Activated T-helper 2 cell treated with anti-CD3 and anti-CD28 coated beads, Interferon-gamma antibody, Interleukin-2, Interleukin-4, amounts not matched to agents 10 μg/mL and 5 μg/mL and 100 μg/mL, durations not matched to agents 14 hours and 24 hours and 36 hours (primary cell): ENCODE results near the gene ITFG1. TPM values are rescaled to one million over a fixed set of nuclear protein-coding genes. Genes with fewer than 3 reads are reported as not detected.
"Not testable (repeated sequence)": the region's sequence is repeated elsewhere in the genome, so short reads cannot be mapped to it uniquely, and the experiment has no call there.

ENCODE experiments used
- DNase-seq: peaks from one replicate; pipeline ENCODE4 v3.0.0; 2021; ENCODE audit warnings: low spot score
- H3K27ac Mint-ChIP-seq: one replicate; pipeline ENCODE4 v1.8.0; 2021; ENCODE audit warnings: mixed read lengths
- H3K27me3 Mint-ChIP-seq: one replicate; pipeline ENCODE4 v1.8.0; 2021; ENCODE audit warnings: low read depth, mixed read lengths
- H3K36me3 Mint-ChIP-seq: one replicate; pipeline ENCODE4 v1.8.0; 2021; ENCODE audit warnings: low read depth, mixed read lengths
- H3K4me1 Mint-ChIP-seq: one replicate; pipeline ENCODE4 v1.8.0; 2021; ENCODE audit warnings: low read depth, mixed read lengths
- H3K4me3 Mint-ChIP-seq: one replicate; pipeline ENCODE4 v1.8.0; 2021; ENCODE audit warnings: low read depth, mild to moderate bottlenecking, moderate library complexity, mixed read lengths
- H3K9me3 Mint-ChIP-seq: one replicate; pipeline ENCODE4 v1.8.0; 2021; ENCODE audit warnings: mixed read lengths
- intact Hi-C: fragments of 100-400 bp; cut with micrococcal nuclease; formaldehyde crosslinking; loops from one replicate; pipeline ENCODE4 v1.15.1; 2023
- total RNA-seq: library from RNA; stranded (reverse); gene quantifications from 2 replicates; pipeline ENCODE4 v1.2.3, GENCODE V29; 2022

ITFG1 gene
- total RNA-seq, 1 donor from 2014 or later = 28.7 TPM

- H3K36me3 Mint-ChIP-seq = no peaks in the 10 kb centered on the region
- no peaks in the 10 kb centered on the region for H3K9me3 Mint-ChIP-seq
- H3K4me1 Mint-ChIP-seq = peaks cover 18% of the 10 kb centered on the region
- intact Hi-C loops = loop anchor here (2.0 to 10.0 kb wide), 6 partner anchors 195 to 1490 kb away; partner anchors contain the start of genes ITFG1 and PHKB
- peak overlapping the region; percentile 79 for H3K4me3 Mint-ChIP-seq
- H3K27me3 Mint-ChIP-seq = peaks cover 30% of the 10 kb centered on the region
- H3K27ac Mint-ChIP-seq = no peak overlapping the region
- DNase-seq = peak; percentile 75
Observed at GRCh38 chr16:47141773-47142485, 318.9 kb downstream of the ITFG1 start.

DNA sequence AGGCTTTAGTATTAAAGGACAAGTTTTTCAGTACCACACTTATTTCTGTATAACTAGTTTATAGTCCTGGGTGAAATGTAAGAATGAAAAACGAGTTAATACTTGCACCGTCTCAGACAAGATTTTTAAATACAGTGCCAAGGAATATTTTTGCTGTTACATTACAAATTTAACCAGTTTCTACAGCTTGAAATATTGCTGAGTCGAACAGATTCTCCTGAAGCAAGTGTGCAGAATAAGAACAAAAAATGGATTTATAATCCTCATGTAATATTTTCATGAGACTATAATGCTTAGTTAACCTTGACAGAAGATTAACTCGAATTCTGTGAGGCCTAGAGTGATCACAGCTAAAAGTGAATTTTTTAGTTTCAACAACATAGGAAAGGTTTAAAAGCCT is 320.2 kb downstream of the ITFG1 start:
- intact Hi-C loops = loop anchor here (2.0 to 10.0 kb wide), 5 partner anchors 193 to 1492 kb away; partner anchors contain the start of genes ITFG1 and PHKB
- Mint-ChIP-seq H3K4me3 (no peak overlapping the region), H3K27ac (no peak overlapping the region), H3K36me3 (no peaks in the 10 kb centered on the region), H3K27me3 (peaks cover 25% of the 10 kb centered on the region), H3K9me3 (no peaks in the 10 kb centered on the region), H3K4me1 (peaks cover 20% of the 10 kb centered on the region)
- no peak for DNase-seq

DNA sequence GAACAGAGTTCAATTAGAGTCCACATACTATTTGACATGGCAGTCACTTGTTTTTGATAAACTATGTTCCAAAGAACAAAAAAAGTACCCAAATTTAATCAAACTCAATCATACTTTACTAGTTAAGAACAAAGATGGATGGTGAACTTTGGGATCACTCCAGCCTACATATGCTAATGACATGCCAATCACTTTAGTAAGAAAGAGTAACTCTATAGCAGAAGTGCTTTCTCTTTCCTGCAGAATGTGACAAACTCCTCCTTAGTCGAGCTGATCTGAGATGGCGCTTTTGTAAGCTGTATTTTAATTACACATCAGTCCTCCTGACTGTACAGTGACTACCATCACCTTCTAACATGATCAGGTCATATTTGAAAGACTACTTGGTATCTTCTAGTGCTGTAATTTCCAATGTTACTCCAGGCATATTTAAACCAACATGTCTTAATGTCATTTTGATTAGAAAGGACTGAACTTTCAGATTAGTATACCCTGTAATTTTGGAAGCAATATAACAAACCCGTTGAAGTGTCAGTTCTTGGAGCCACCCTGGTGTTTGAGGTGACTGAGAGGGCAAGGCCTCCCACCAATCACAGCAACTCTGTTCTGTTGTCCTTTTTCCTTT is 321.2 kb downstream of the ITFG1 start:
- Mint-ChIP-seq H3K4me1 (peaks cover 18% of the 10 kb centered on the region), H3K27ac (no peak overlapping the region), H3K4me3 (no peak overlapping the region), H3K36me3 (no peaks in the 10 kb centered on the region), H3K9me3 (no peaks in the 10 kb centered on the region), H3K27me3 (peaks cover 17% of the 10 kb centered on the region)
- intact Hi-C loops = loop anchor here (2.0 to 10.0 kb wide), 5 partner anchors 192 to 1493 kb away; partner anchors contain the start of genes ITFG1 and PHKB
- DNase-seq = no peak

- H3K36me3 Mint-ChIP-seq, intact Hi-C loops, H3K4me3 Mint-ChIP-seq, DNase-seq, H3K9me3 Mint-ChIP-seq, H3K27ac Mint-ChIP-seq: not testable (repeated sequence)
- Mint-ChIP-seq H3K4me1 (peaks cover 20% of the 10 kb centered on the region), H3K27me3 (peaks cover 15% of the 10 kb centered on the region)
Observed at GRCh38 chr16:47137925-47138324, 322.9 kb downstream of the ITFG1 start.

DNA sequence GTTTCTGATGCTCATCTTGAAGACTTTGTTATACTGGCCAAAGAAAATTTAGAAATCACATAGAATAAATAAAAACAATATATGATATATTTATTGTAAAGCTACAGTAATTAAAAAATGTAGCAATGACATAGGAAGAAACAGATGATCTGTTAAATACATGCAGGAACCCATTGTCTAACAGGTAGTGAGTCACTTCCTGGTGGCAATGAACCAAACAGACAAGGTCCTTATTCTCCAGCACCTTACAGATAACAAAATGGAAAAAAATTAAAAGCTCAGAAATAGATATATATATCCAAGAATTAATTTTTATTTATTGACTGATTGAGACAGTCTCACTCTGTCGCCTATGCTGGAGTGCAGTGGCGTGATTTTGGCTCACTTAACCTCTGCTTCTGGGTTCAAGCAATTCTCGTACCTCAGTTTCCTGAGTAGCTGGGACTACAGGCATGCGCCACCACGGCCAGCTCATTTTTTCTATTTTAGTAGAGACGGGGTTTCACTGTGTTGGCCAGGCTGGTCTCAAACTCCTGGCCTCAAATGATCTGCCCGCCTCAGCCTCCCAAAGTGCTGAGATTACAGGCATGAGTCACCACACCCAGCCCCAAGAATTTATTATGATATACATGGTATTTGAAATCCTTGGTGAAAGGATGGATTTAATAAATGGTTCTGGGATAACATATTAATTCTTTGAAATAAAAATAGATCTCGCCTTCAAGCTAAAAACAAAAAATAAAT is 324.6 kb downstream of the ITFG1 start:
- intact Hi-C loops = no loop called here

DNA sequence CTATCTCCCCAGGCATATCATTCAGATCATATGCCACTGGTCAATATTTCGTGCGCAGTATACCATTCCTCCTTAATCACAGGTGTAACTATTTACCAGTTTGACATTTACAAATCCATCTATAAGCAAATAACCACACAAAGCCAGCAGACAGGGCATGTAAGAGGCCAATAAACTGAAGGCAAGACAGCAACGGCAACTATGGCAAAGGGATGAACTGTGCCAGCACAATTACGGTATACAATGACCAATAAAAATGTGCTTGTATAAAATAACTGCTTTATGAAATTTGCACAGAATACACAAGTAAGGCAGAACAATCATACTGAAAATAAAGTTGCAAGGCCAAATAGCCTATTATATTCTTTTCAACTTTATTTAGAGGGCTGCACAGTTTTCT is 326.3 kb downstream of the ITFG1 start:
- no peaks in the 10 kb centered on the region for H3K9me3 Mint-ChIP-seq
- no peak overlapping the region for H3K27ac Mint-ChIP-seq
- H3K27me3 Mint-ChIP-seq = peaks cover 6% of the 10 kb centered on the region
- no peaks in the 10 kb centered on the region for H3K36me3 Mint-ChIP-seq
- no peak overlapping the region for H3K4me3 Mint-ChIP-seq
- H3K4me1 Mint-ChIP-seq = peaks cover 14% of the 10 kb centered on the region
- DNase-seq = no peak
- intact Hi-C loops = no loop called here

More for the DNA sequence above, 324.6 kb downstream of the ITFG1 start:
- Mint-ChIP-seq H3K27ac (no peak overlapping the region), H3K9me3 (no peaks in the 10 kb centered on the region), H3K4me3 (no peak overlapping the region), H3K27me3 (peaks cover 3% of the 10 kb centered on the region), H3K4me1 (peaks cover 11% of the 10 kb centered on the region), H3K36me3 (no peaks in the 10 kb centered on the region)
- no peak for DNase-seq

DNA sequence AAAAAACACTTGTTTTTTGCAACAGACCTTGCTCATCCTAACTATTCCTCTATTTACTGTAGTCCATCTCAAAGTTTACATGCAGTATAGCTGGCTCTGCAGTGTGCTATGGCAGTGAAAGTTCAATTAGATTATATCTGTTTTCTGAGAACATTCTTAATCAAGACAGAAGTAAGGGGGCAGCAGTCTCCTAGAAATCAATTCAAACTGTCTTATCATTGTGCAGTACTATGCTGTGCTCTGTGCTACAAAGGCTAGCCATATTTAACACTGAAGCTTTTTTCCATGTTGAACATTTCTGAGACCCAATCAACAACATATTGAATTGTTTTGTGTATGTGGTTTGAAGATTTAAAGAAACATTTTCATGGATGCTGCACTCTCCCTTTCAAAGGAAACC is 328.6 kb downstream of the ITFG1 start:
- no peaks in the 10 kb centered on the region for H3K36me3 Mint-ChIP-seq
- no peak for DNase-seq

GRCh38 chr16:47129755-47130435 is 331.0 kb downstream of the ITFG1 start:
- intact Hi-C loops = no loop called here
- no peak for DNase-seq
- Mint-ChIP-seq H3K36me3 (no peaks in the 10 kb centered on the region), H3K9me3 (no peaks in the 10 kb centered on the region), H3K4me3 (no peak overlapping the region), H3K4me1 (peaks cover 9% of the 10 kb centered on the region), H3K27ac (no peak overlapping the region), H3K27me3 (peaks cover 16% of the 10 kb centered on the region)

More for the DNA sequence above, 328.6 kb downstream of the ITFG1 start:
- intact Hi-C loops = no loop called here
- Mint-ChIP-seq H3K4me1 (peaks cover 11% of the 10 kb centered on the region), H3K27me3 (peaks cover 13% of the 10 kb centered on the region), H3K4me3 (no peak overlapping the region), H3K9me3 (no peaks in the 10 kb centered on the region), H3K27ac (no peak overlapping the region)

GRCh38 chr16:47127541-47127940 is 333.3 kb downstream of the ITFG1 start:
- peaks cover 13% of the 10 kb centered on the region for H3K27me3 Mint-ChIP-seq
- DNase-seq = no peak
- H3K4me3 Mint-ChIP-seq = no peak overlapping the region
- H3K36me3 Mint-ChIP-seq = no peaks in the 10 kb centered on the region
- peaks cover 7% of the 10 kb centered on the region for H3K4me1 Mint-ChIP-seq
- H3K9me3 Mint-ChIP-seq = no peaks in the 10 kb centered on the region
- intact Hi-C loops = no loop called here
- no peak overlapping the region for H3K27ac Mint-ChIP-seq

GRCh38 chr16:47125757-47126156 is 335.1 kb downstream of the ITFG1 start:
- no peak for DNase-seq
- H3K4me3 Mint-ChIP-seq = no peak overlapping the region
- peaks cover 24% of the 10 kb centered on the region for H3K27me3 Mint-ChIP-seq
- no peaks in the 10 kb centered on the region for H3K9me3 Mint-ChIP-seq
- intact Hi-C loops = no loop called here
- peaks cover 4% of the 10 kb centered on the region for H3K4me1 Mint-ChIP-seq
- H3K27ac Mint-ChIP-seq = no peak overlapping the region
- H3K36me3 Mint-ChIP-seq = no peaks in the 10 kb centered on the region

GRCh38 chr16:47113130-47113529 is 347.7 kb downstream of the ITFG1 start:
- Mint-ChIP-seq H3K4me1 (peaks cover 11% of the 10 kb centered on the region), H3K9me3 (no peaks in the 10 kb centered on the region), H3K27ac (no peak overlapping the region), H3K27me3 (peaks cover 42% of the 10 kb centered on the region), H3K4me3 (no peak overlapping the region), H3K36me3 (no peaks in the 10 kb centered on the region)
- intact Hi-C loops = loop anchor here (10.0 kb wide), 2 partner anchors 288 to 602 kb away; no protein-coding TSS in a partner anchor
- DNase-seq = no peak

DNA sequence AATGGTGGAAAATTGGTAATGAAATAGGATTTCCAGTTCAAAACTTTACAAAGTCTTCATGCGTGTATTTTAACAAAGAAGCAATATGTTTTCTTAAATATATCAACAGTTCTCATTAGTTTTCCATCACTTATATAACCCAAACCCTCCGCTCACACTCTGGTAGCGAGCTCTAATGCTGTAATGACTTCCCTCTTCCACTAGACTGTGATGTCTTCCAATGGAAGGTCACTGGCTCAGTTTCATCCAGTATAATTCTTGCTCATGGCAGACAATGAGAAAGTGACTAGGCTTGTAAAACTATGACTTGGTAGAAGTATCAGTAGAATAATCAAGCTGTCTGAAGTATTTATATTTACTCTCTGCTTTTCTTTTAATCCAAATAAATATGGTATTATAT is 349.9 kb downstream of the ITFG1 start:
- H3K4me1 Mint-ChIP-seq = peaks cover 11% of the 10 kb centered on the region
- H3K4me3 Mint-ChIP-seq = no peak overlapping the region
- intact Hi-C loops = loop anchor here (10.0 kb wide), 2 partner anchors 286 to 604 kb away; no protein-coding TSS in a partner anchor
- H3K27ac Mint-ChIP-seq = no peak overlapping the region
- H3K27me3 Mint-ChIP-seq = peaks cover 30% of the 10 kb centered on the region
- H3K9me3 Mint-ChIP-seq = no peaks in the 10 kb centered on the region
- no peak for DNase-seq
- no peaks in the 10 kb centered on the region for H3K36me3 Mint-ChIP-seq
